ENCODE results near the gene ZNF808. TPM values are rescaled to one million over a fixed set of nuclear protein-coding genes. Genes with fewer than 3 reads are reported as not detected.

The ZNF808 gene
- total RNA-seq: 17.9 and 28.0 TPM in 2 replicates

DNA sequence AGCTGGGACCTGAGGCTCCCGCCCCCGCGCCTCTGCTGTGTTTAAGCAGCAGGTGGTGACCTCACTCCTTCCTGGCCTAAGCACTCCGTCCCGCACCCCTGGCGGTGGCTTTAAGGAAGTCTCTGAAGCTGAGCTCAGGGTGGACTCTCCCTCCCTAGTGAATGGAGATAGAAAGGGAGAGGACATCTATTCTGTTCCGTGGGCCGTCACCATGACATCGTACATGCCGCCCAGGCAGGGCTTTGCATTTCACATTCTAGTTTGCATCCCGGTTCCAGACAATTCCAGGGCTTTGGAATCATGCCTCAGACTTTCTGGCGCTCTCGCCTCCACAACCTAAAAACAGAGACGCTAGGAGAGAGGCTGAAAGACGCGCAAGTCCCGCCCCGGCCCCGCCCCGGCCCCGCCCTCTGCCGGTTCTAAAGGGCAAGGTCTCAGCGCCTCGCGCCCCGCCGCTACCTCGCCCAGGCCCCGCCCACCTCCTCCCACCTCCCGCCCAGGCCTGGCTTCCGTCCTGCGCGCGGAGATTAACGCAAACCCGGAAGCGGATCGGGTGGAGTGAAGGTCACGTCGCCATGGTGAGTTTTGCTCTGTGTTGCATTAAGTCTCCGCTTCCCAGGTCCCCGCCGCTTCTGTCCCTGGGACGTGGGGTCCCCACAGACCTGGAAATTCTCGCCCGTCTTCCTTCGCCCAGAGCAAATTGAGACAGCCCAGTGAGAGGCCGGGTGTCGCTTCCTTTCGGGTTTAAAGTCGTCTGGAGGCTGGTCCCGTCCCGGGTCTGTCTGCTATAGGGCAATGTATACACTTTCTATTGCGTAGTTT lies at the start of gene ZNF808:
ZNF808 (plus strand) TSS at position 535 of the 822 bp plus-strand sequence. CDS start 15,617 bp downstream, outside the sequence.

GRCh38 chr19:52570000-52570861 lies 42.8 kb downstream of the ZNF808 start, which contains the start of gene ZNF701:
ZNF701 (plus strand) TSS chr19:52570287; CDS start chr19:52574148, 3,861 bp downstream.

Other genes with a start within 250 kb of the ZNF808 start
- gene ZNF480, start 230.5 kb upstream of the ZNF808 start, total RNA-seq: 4.5 and 6.0 TPM in 2 replicates
- 1.00 and 2.7 TPM in 2 replicates for gene ZNF610, start 191.4 kb upstream of the ZNF808 start, total RNA-seq
- gene ZNF880, start 157.7 kb upstream of the ZNF808 start, total RNA-seq: 23.8 and 28.4 TPM in 2 replicates
- 18.4 and 24.2 TPM in 2 replicates for gene ZNF528, start 129.8 kb upstream of the ZNF808 start, total RNA-seq
- 0.25 TPM in 1 of 2 replicates, not detected in the other for gene ZNF534, start 98.5 kb upstream of the ZNF808 start, total RNA-seq
- 2.8 and 3.5 TPM in 2 replicates for gene ZNF578, start 74.1 kb upstream of the ZNF808 start, total RNA-seq
- 14.6 and 16.7 TPM in 2 replicates for gene ZNF701, start 42.6 kb downstream of the ZNF808 start, total RNA-seq
- gene ZNF83, start 110.7 kb downstream of the ZNF808 start, total RNA-seq: 51.6 and 66.4 TPM in 2 replicates
- gene ZNF611, start 207.4 kb downstream of the ZNF808 start, total RNA-seq: 12.3 and 13.9 TPM in 2 replicates

Data from uterine smooth muscle cell (primary cell).